22Rv1 (cell line): ENCODE data around the gene TBC1D22A.

ENCODE experiments used
- ZFX ChIP-seq: fragments of 450-650 bp; IDR thresholded peaks from 2 replicates; pipeline ENCODE4 v1.6.1; 2017; ENCODE audit warnings: antibody characterized with exemption, borderline replicate concordance
- TF ChIP-seq, protein P1 (sequence below): fragments of 450-650 bp; IDR thresholded peaks from 2 replicates; pipeline ENCODE4 v1.5.1; 2017; ENCODE audit warnings: mild to moderate bottlenecking

DNA sequence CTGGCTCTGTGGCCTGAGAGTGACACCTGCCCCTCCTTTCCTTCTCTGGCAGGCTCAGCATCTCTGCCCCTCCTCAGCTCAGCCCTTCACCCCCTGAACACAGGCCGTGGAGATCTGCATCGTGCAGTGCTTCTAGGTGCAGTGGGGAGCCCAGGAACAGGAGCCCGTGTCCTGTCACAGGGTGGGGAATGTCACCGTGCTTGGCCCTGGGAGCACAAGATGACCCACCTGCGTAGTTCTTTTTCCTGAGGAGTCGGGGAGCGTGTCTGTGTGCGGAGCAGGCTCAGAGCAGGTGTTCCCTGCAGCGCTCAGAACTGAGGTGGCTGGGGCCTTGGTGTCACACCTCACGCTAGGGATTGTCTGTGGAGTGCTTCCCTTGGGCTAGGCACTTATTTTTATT lies 10.6 kb downstream of the TBC1D22A start:
- TF ChIP-seq, protein P1, sequence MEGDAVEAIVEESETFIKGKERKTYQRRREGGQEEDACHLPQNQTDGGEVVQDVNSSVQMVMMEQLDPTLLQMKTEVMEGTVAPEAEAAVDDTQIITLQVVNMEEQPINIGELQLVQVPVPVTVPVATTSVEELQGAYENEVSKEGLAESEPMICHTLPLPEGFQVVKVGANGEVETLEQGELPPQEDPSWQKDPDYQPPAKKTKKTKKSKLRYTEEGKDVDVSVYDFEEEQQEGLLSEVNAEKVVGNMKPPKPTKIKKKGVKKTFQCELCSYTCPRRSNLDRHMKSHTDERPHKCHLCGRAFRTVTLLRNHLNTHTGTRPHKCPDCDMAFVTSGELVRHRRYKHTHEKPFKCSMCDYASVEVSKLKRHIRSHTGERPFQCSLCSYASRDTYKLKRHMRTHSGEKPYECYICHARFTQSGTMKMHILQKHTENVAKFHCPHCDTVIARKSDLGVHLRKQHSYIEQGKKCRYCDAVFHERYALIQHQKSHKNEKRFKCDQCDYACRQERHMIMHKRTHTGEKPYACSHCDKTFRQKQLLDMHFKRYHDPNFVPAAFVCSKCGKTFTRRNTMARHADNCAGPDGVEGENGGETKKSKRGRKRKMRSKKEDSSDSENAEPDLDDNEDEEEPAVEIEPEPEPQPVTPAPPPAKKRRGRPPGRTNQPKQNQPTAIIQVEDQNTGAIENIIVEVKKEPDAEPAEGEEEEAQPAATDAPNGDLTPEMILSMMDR = no peak
- TF ChIP-seq ZFX = no peak
